Right lobe of liver (tissue), 6 donors: ENCODE results near the gene FMNL2. TPM values are rescaled to one million over a fixed set of nuclear protein-coding genes. Genes with fewer than 3 reads are reported as not detected.
A peak's percentile ranks its signal among the peaks of the same experiment; 100 is the strongest.

Experiments
- ATAC-seq, 4 donors: fragments of 200-7000 bp; cut with Tn5 transposase; one replicate each; pipeline ENCODE4 v1.9.1; 2020; ENCODE audit warnings: mild to moderate bottlenecking in 4 of 4, moderate library complexity in 4 of 4
- DNase-seq, 3 donors: peaks; one replicate each; pipeline ENCODE4 v3.0.0-alpha.2; 2020
- H3K27ac ChIP-seq, 3 donors: fragments of 200-600 bp; one replicate each; pipeline ENCODE4 v1.8.0; 2022
- H3K27me3 ChIP-seq, 2 donors: fragments of 200-600 bp; one replicate each; pipeline ENCODE4 v1.8.0; 2022
- H3K36me3 ChIP-seq, 4 donors: fragments of 200-600 bp; sonication (generic) in 1 of 4; one replicate each; pipeline versions ENCODE4 v1.5.1 to v1.8.0; 2017 to 2022; ENCODE audit warnings: control low read depth in 1 of 4
- H3K4me1 ChIP-seq, 4 donors: fragments of 200-600 bp; sonication (generic) in 1 of 4; one replicate each; pipeline versions ENCODE4 v1.5.1 to v1.8.0; 2017 to 2022; ENCODE audit warnings: control low read depth in 1 of 4
- H3K4me3 ChIP-seq, 3 donors: fragments of 200-600 bp; one replicate each; pipeline ENCODE4 v1.8.0; 2022
- H3K9me3 ChIP-seq, 4 donors: fragments of 200-600 bp; sonication (generic) in 1 of 4; one replicate each; pipeline versions ENCODE4 v1.5.1 to v1.8.0; 2017 to 2022; ENCODE audit warnings: control low read depth in 1 of 4
- POLR2A ChIP-seq: fragments of 450-650 bp; IDR thresholded peaks from one replicate; pipeline ENCODE4 v1.6.1; 2017; ENCODE audit warnings: antibody characterized with exemption, mild to moderate bottlenecking
- WGBS: methylation state at CpG from one replicate; pipeline ENCODE4 v1.1.6; 2018; ENCODE audit warnings: low coverage, low lambda C conversion rate; ENCODE audit not compliant: insufficient coverage; ENCODE audit errors: missing lambda C conversion rate; 5-methylcytosine and 5-hydroxymethylcytosine counted together
- intact Hi-C, 2 donors: fragments of 100-400 bp; cut with DNase I; formaldehyde crosslinking; loops; one replicate each; pipeline versions ENCODE4 v1.11.2 to v1.14.1; 2022
- total RNA-seq, 6 experiments: library from RNA; depleted of rRNA in 2 of 6; stranded (reverse); fragments of >200 nt in 2 of 6; fragmentation: NEBNext Ultra II Directional in 3 of 6; extraction: Animal tissue kit (Norgen Biotek cat#: 25700) in 3 of 6; gene quantifications; one replicate each; pipeline versions ENCODE4 v1.1.0 to v1.2.4, GENCODE V29; 2016 to 2023
- TF ChIP-seq, protein P1 (sequence below), 4 donors: fragments of 200-600 bp in 3 of 4; fragments of 450-650 bp in 1 of 4; IDR thresholded peaks; one replicate each; pipeline versions ENCODE4 v1.5.1 to v1.8.0; 2016 to 2022; ENCODE audit warnings: antibody characterized with exemption in 4 of 4, mild to moderate bottlenecking in 2 of 4
- donor health status: DM: no; HTN: yes; CAD: no.
- donor health status: DM: no; HTN: no; CAD: no.
- donor health status: DM: no; HTN: no; CAD: no.
- donor health status: DM: no; HTN: yes; CAD: no.
- donor health status: DM: no; HTN: yes; CAD: no.

Gene FMNL2
- total RNA-seq, 6 experiments from 2014 or later = 3.5 to 12.1 (median 7.1) TPM

DNA sequence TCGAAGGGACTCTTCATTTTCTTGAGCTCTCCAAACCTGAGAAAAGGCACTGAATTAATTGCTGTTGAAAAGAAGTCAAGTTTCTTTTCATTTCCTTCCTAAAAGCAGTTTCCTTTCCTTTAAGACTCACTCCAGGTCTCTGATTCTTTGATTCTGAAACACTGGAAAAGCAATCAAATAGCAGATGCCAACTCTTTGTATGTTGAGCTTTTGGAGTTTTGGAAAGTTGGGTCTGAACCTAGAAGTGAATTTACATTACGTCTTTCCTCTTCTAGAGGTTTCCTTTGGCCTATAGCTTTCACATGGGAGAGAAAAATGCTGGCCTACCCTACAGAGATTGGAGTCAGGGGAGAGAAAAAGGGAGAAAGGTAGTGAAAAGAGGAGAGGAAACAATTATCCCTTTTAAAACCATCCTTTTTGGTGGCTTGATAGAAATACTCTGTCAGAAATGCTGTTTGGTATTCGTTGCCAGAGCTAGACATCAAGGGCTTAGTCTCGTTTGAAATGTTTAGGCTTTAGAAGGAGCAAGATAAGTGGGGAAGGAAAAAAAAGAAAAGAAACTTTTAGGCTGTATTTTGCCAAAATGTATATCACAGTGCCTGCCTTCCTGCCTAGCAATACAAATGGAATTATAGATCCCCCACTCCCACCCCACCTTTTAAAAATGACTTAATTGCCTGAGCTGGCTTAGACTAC is 194.6 kb downstream of the FMNL2 start:
- no peak overlapping the region for H3K27ac ChIP-seq
- no peak for ATAC-seq
- TF ChIP-seq, protein P1, sequence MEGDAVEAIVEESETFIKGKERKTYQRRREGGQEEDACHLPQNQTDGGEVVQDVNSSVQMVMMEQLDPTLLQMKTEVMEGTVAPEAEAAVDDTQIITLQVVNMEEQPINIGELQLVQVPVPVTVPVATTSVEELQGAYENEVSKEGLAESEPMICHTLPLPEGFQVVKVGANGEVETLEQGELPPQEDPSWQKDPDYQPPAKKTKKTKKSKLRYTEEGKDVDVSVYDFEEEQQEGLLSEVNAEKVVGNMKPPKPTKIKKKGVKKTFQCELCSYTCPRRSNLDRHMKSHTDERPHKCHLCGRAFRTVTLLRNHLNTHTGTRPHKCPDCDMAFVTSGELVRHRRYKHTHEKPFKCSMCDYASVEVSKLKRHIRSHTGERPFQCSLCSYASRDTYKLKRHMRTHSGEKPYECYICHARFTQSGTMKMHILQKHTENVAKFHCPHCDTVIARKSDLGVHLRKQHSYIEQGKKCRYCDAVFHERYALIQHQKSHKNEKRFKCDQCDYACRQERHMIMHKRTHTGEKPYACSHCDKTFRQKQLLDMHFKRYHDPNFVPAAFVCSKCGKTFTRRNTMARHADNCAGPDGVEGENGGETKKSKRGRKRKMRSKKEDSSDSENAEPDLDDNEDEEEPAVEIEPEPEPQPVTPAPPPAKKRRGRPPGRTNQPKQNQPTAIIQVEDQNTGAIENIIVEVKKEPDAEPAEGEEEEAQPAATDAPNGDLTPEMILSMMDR (IDR thresholded peaks at IDR 0.05) = no peak
- TF ChIP-seq POLR2A = no peak
- WGBS = 65% methylated on average over 4 of the region's 4 CpGs
- no peak for DNase-seq
- intact Hi-C loops = no loop called here
- H3K4me3 ChIP-seq = no peak overlapping the region
- H3K4me1 ChIP-seq = no peaks in the 10 kb centered on the region
- no peaks in the 10 kb centered on the region for H3K27me3 ChIP-seq
- H3K9me3 ChIP-seq = no peaks in the 10 kb centered on the region
- no peaks in the 10 kb centered on the region for H3K36me3 ChIP-seq

DNA sequence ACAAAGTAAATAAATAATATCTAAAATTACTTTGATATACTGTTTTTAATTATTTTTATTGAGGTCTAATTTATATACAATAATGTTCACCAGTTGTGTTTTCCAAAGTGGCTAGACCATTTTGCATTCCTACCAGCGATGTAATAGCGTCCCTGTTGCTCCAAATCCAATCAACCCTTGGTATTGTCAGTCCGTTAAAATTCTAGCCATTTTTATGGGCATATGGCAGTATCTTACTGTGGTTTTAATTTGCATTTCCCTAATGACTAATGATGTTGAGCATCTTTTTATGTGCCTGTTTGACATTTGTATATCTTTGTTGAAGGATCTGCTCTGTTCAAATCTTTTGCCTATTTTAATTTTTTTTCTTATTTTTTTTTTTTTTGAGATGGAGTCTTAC is 197.3 kb downstream of the FMNL2 start:
- H3K36me3 ChIP-seq = no peaks in the 10 kb centered on the region
- WGBS = 93% methylated on average over 3 of the region's 3 CpGs
- H3K4me3 ChIP-seq = no peak overlapping the region
- DNase-seq = no peak
- intact Hi-C loops = no loop called here
- no peaks in the 10 kb centered on the region for H3K9me3 ChIP-seq
- H3K4me1 ChIP-seq = no peaks in the 10 kb centered on the region
- no peak overlapping the region for H3K27ac ChIP-seq
- ATAC-seq = no peak
- TF ChIP-seq, protein P1 (IDR thresholded peaks at IDR 0.05) = no peak
- no peak for TF ChIP-seq POLR2A
- H3K27me3 ChIP-seq = no peaks in the 10 kb centered on the region

DNA sequence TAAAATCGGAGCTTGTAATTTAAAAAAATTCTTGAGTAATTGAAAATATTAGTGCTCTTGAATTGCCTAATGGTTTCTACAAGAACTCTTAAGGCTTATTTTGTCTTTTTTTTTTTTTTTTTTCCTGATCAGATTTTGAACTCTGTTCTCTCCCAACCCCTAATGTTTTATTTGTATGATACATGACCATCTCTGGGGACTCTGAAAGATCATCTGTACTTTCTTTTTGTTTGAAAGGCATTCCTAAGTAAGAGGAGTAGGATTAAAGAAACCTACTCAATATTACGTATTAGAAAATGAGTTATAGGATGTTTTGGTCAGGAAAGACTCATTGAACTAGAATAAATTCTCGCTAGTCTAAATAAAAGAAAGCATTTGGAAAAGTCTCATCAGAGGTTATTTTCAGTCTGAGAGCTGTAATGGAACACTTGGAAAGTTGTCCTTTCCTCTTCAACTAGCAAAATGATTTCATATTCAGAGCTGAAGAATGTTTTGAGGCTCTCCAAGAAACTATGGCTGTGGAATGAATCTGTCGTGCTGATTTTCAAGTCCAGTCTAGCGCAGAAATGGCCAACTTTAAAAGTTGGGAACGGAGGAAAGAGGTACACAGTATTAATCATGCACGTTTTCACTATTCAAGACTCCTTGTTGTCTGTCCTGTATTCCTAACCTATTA is 199.6 kb downstream of the FMNL2 start:
- no peaks in the 10 kb centered on the region for H3K36me3 ChIP-seq
- H3K4me3 ChIP-seq = no peak overlapping the region
- intact Hi-C loops = no loop called here
- no peaks in the 10 kb centered on the region for H3K9me3 ChIP-seq
- ATAC-seq = no peak
- 71% methylated on average over 7 of the region's 7 CpGs for WGBS
- no peak for DNase-seq
- no peaks in the 10 kb centered on the region for H3K4me1 ChIP-seq
- H3K27me3 ChIP-seq = no peaks in the 10 kb centered on the region
- no peak overlapping the region for H3K27ac ChIP-seq
- TF ChIP-seq, protein P1 (IDR thresholded peaks at IDR 0.05) = no peak
- no peak for TF ChIP-seq POLR2A

DNA sequence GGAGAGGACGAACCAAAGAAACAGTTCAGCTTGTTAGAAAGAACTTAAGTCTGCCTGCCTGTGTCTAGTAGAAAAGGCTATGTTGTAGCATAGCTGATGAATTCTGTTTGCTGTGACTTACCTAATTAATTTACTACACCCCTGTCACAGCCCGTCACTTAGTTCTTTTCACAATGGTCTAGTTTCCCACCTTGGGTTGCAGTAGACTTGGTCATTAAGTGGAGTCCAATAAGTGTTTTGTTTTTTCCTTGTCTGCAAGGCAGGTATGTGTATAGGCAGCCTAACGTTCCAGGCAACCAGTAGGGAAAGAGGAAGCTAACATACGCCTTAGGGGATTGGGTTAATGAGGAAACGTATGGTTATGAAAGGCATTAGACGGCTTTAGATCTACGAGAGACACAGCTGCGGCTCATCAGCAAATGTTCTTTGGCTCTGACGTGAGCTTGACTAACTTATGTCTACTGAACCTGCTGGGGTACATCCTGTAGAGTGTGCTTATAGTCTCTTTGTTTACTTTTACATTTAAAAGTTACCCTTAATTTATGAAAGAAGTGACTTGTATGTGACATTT is 202.2 kb downstream of the FMNL2 start:
- no peak overlapping the region for H3K27ac ChIP-seq
- intact Hi-C loops = no loop called here
- ATAC-seq (peak in 3 of 4 donors; percentile 53 to 63 (median 56)), DNase-seq (no peak)
- no peaks in the 10 kb centered on the region for H3K27me3 ChIP-seq
- no peak for TF ChIP-seq POLR2A
- TF ChIP-seq, protein P1 (IDR thresholded peaks at IDR 0.05) = no peak
- 78% methylated on average over 9 of the region's 9 CpGs for WGBS
- H3K36me3 ChIP-seq = no peaks in the 10 kb centered on the region
- no peaks in the 10 kb centered on the region for H3K9me3 ChIP-seq
- H3K4me1 ChIP-seq = no peaks in the 10 kb centered on the region
- no peak overlapping the region for H3K4me3 ChIP-seq
